ENCODE results near the gene SEPTIN5. TPM values are rescaled to one million over a fixed set of nuclear protein-coding genes. Genes with fewer than 3 reads are reported as not detected.

SEPTIN5 gene
- total RNA-seq, 1 donor from 2014 or later: 5.0 TPM

DNA sequence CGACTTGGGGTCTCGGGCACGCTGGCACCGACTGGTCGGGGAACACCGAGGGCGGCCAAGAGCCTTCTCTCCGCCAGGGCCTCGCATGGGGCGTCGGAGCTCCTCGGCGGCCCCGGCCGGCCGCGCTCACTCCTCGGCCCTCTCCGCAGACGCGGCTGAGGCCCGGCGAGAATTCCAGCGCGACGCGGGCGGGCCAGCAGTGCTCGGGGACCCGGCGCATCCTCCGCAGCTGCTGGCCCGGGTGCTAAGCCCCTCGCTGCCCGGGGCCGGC is 51.9 kb downstream of the SEPTIN5 start:
- Histone ChIP-seq H3K9ac (no peak overlapping the region), H3F3A (ENCODE audit: low read depth) (peaks cover 21% of the 10 kb centered on the region), H3K79me2 (ENCODE audit: low read depth) (no peaks in the 10 kb centered on the region), H3K36me3 (no peaks in the 10 kb centered on the region), H3K4me2 (peak overlapping the region; percentile 58), H3K4me1 (peaks cover under 1% of the 10 kb centered on the region), H4K20me1 (ENCODE audit: low read depth) (peaks cover 65% of the 10 kb centered on the region), H2AFZ (replicated peaks) (peak overlapping the region; percentile 42), H3K27ac (no peak overlapping the region), H3K4me3 (peak overlapping the region; percentile 27), H3K27me3 (peaks cover 100% of the 10 kb centered on the region), H3K9me3 (ENCODE audit: low read depth) (no peaks in the 10 kb centered on the region)
- Mint-ChIP-seq H3K4me1 (peaks cover 19% of the 10 kb centered on the region), H3K27ac (no peak overlapping the region), H3K9me3 (peaks cover 7% of the 10 kb centered on the region), H3K27me3 (ENCODE audit: insufficient read depth, low read depth) (peaks cover 70% of the 10 kb centered on the region), H3K36me3 (no peaks in the 10 kb centered on the region), H3K4me3 (no peak overlapping the region)
- no peak for TF ChIP-seq EZH2 (IDR thresholded peaks at IDR 0.05)
- no peak for TF ChIP-seq EZH2phosphoT487 (IDR thresholded peaks at IDR 0.05)
- TF ChIP-seq, protein P1, sequence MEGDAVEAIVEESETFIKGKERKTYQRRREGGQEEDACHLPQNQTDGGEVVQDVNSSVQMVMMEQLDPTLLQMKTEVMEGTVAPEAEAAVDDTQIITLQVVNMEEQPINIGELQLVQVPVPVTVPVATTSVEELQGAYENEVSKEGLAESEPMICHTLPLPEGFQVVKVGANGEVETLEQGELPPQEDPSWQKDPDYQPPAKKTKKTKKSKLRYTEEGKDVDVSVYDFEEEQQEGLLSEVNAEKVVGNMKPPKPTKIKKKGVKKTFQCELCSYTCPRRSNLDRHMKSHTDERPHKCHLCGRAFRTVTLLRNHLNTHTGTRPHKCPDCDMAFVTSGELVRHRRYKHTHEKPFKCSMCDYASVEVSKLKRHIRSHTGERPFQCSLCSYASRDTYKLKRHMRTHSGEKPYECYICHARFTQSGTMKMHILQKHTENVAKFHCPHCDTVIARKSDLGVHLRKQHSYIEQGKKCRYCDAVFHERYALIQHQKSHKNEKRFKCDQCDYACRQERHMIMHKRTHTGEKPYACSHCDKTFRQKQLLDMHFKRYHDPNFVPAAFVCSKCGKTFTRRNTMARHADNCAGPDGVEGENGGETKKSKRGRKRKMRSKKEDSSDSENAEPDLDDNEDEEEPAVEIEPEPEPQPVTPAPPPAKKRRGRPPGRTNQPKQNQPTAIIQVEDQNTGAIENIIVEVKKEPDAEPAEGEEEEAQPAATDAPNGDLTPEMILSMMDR (IDR thresholded peaks at IDR 0.05): no peak
- peak; percentile 68 for DNase-seq (ENCODE audit: low spot score)

DNA sequence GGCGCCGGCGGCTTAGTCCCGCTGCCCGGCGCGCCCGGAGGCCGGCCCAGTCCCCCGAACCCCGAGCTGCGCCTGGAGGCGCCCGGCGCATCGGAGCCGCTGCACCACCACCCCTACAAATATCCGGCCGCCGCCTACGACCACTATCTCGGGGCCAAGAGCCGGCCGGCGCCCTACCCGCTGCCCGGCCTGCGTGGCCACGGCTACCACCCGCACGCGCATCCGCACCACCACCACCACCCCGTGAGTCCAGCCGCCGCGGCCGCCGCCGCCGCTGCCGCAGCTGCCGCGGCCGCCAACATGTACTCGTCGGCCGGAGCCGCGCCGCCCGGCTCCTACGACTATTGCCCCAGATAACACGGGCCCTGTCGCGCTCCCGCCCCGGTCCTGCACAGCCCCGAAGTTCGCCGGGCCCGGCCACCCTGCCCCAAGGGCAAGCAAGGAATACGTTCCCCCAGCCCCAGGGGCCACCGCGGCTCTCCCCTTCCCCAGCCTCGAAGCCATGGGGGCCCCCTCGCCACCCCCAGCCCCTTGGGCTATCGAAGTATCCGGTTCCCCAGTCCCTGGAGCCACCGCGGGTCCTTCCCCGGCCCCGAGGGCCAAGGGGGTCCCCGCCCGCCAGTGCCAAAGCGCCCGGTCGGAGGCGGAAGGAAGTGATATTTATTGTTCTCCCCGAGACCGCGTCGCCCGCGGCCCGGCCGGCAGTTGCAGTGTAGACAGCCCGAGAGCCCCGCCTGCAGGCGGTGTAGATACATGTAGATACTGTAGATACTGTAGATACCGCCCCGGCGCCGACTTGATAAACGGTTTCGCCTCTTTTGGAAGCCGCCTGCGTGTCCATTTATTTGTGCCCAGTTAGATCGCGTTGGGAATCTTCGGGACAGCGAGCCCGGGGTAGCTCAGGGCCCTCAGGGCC is 52.5 kb downstream of the SEPTIN5 start:
- Mint-ChIP-seq H3K27me3 (ENCODE audit: insufficient read depth, low read depth) (peaks cover 68% of the 10 kb centered on the region), H3K4me3 (no peak overlapping the region), H3K9me3 (peaks cover 7% of the 10 kb centered on the region), H3K4me1 (peaks cover 16% of the 10 kb centered on the region), H3K36me3 (no peaks in the 10 kb centered on the region), H3K27ac (no peak overlapping the region)
- no peaks in the 10 kb centered on the region for H3K9me3 ChIP-seq (ENCODE audit: low read depth)
- H3K9ac ChIP-seq: no peak overlapping the region
- peak; percentile 56 for DNase-seq (ENCODE audit: low spot score)
- H4K20me1 ChIP-seq (ENCODE audit: low read depth): peaks cover 61% of the 10 kb centered on the region
- H3K4me1 ChIP-seq: no peaks in the 10 kb centered on the region
- H3K27ac ChIP-seq: no peak overlapping the region
- peaks cover 100% of the 10 kb centered on the region for H3K27me3 ChIP-seq
- peak overlapping the region; percentile 42 for H2AFZ ChIP-seq (replicated peaks)
- peaks cover 17% of the 10 kb centered on the region for H3F3A ChIP-seq (ENCODE audit: low read depth)
- H3K79me2 ChIP-seq (ENCODE audit: low read depth): no peaks in the 10 kb centered on the region
- peak overlapping the region; percentile 27 for H3K4me3 ChIP-seq
- TF ChIP-seq EZH2 (IDR thresholded peaks at IDR 0.05) (peak; percentile 100), EZH2phosphoT487 (IDR thresholded peaks at IDR 0.05) (peak; percentile 99)
- TF ChIP-seq, protein P1 (IDR thresholded peaks at IDR 0.05): peak; percentile 27
- H3K36me3 ChIP-seq: no peaks in the 10 kb centered on the region
- peak overlapping the region; percentile 58 for H3K4me2 ChIP-seq

DNA sequence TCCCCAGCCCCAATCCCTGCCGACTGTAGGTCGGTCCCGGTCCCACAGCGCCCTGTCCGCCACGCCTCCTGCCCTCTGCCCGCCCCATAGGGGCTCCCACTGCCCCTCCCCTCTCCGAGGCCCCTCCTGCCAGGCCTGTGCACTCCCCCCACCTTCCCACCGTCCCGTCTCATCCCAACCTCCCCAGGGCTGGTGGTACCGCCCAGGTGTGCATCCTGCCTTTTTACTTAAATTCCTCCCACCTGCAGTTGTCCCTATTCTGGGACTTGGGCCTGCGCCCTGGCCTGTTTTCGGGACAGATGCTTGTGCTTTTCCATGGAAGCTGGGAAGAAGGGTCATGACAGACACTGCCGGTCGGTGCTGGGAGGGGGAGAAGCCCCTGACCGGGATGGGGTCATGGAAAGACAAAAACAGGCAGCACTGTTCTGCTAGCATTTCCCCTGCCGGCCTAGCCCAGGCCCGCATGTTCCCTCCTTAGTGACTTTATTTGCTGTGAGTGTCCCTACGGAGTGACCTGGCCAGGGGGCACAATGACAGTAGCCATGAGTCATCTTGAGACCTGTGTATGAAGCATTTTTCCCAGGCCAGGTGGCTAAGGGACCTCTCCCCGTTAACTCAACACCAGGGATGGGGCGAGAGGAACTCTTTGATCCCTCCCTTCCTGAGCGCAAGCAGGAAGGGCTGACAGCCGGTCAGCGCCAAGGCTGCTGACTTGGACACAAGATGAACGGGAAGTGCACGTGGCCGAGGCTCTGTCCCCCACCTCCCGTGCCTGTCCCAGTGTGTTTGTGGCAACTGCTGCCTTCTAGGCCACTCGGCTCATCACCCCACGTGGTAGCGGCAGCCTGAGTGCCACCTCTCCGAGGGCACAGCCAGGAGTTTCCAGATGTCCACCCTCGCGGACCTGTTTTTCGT is 53.4 kb downstream of the SEPTIN5 start:
- no peaks in the 10 kb centered on the region for H3K36me3 ChIP-seq
- no peaks in the 10 kb centered on the region for H3K36me3 Mint-ChIP-seq
- H3K9ac ChIP-seq: no peak overlapping the region
- H3K4me3 ChIP-seq: no peak overlapping the region
- H3K27ac Mint-ChIP-seq: no peak overlapping the region
- no peaks in the 10 kb centered on the region for H3K79me2 ChIP-seq (ENCODE audit: low read depth)
- DNase-seq (ENCODE audit: low spot score): no peak
- H3K4me1 ChIP-seq: no peaks in the 10 kb centered on the region
- H3K27me3 Mint-ChIP-seq (ENCODE audit: insufficient read depth, low read depth): peaks cover 59% of the 10 kb centered on the region
- no peaks in the 10 kb centered on the region for H3K9me3 ChIP-seq (ENCODE audit: low read depth)
- H2AFZ ChIP-seq (replicated peaks): no peak overlapping the region
- H3K27me3 ChIP-seq: peaks cover 100% of the 10 kb centered on the region
- H3K4me1 Mint-ChIP-seq: peaks cover 15% of the 10 kb centered on the region
- H3K4me2 ChIP-seq: no peak overlapping the region
- peaks cover 52% of the 10 kb centered on the region for H4K20me1 ChIP-seq (ENCODE audit: low read depth)
- TF ChIP-seq, protein P1 (IDR thresholded peaks at IDR 0.05): no peak
- TF ChIP-seq EZH2 (IDR thresholded peaks at IDR 0.05) (no peak), EZH2phosphoT487 (IDR thresholded peaks at IDR 0.05) (peak; percentile 62)
- no peak overlapping the region for H3K27ac ChIP-seq
- peaks cover 7% of the 10 kb centered on the region for H3K9me3 Mint-ChIP-seq
- H3F3A ChIP-seq (ENCODE audit: low read depth): peaks cover 11% of the 10 kb centered on the region
- H3K4me3 Mint-ChIP-seq: peak overlapping the region; percentile 65
